NCI-H1694 treated with DMSO at 0.1 percent for 48 hours (cell line): ENCODE results near the gene OOSP4B.
"Not testable (repeated sequence)": the region's sequence is repeated elsewhere in the genome, so short reads cannot be mapped to it uniquely, and the experiment has no call there.

Source experiments
- DNase-seq: peaks from one replicate; lab custom pipeline; 2025; lab: John Stamatoyannopoulos, UW

The OOSP4B gene

DNA sequence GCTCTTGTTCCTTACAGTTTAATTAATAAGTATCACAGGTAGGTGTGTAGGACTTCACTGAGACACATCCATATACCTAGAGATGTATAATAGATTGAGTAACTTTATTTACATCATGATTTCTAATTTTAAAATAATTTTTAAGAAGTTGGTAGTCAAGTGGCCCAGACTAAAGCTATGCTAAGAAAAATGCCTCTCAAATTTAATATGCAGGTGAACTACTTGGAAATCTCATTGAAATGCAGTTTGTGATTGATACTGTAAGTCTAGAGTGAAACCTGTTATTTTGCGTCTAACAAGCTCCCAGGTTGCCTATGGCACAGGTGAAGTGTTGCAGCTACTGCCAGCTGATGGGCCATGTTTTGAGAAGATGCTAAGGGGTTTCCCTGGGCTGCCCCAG lies at the start of gene OOSP4B:
TSS of gene OOSP4B (plus strand) at position 301 of the 400 bp plus-strand sequence.
- no peak for DNase-seq

DNA sequence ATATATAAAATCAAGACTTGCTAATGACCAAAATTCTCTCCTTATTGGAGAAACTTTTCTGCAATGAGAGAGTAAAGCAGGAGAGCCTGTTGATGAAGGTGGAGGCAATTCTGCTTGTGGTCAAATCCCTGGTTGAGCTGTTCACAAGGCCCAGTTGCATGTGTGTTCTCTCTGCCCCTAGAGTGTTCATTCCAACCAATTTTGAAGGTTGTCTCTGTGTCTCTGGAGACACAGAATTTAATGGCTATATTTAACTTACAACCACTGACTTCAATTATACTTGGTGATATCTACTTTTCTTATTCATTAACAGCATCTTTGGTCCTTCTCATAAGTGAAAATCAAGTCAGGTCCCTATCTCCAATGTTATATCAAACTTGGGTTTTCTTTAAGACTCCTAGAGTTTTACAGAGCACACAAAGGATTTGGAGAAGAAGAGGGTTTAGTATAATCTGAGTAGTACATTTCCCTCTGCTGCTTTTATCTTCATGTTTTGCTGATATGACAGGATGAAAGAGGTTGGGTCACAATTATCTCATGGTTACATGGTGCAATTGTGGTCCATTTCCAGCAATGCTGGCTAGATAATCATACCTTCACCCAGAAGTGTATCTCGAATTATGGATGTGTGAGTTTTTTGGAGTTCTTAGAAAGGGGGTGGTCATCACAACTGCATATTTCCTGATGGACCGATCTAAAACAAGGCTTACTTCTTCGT lies 49.1 kb upstream of the OOSP4B start:
- DNase-seq = no peak

DNA sequence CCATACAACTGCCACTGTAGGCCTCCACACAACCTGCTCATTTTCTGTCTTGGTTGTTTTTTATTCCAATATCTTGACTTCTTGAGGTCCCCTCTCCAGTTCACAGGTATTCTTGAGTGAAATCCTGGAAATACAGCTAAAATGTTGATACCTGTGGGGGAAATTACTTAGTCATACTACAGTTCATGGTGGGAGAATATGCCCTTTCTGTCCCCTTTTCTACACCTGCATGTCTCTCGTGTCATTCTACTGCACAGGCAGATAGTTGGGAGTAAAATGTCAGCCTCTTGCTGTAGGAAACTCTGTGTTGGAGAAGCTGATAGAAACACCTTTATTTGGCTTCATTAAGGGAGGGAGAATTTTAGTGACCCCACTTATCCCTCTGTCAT lies 48.6 kb upstream of the OOSP4B start:
- no peak for DNase-seq

DNA sequence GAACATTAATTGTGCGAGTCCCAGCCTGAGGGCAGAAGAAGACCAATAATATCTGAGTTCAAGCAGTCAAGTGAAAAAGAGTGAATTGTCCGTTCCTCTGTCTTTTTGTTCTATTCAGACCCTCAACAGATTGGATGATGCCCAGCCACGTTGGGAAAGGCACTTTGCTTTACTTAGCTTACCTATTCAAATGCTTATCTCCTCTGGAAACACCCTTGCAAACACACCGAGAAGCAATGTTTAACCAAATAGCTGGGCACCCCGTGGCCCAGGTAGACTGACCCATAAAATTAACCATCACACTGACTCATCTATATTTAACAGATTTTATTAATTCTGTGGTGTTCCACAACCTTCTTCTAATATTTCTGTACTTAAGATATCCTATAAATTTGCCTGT lies 43.9 kb upstream of the OOSP4B start:
- no peak for DNase-seq

DNA sequence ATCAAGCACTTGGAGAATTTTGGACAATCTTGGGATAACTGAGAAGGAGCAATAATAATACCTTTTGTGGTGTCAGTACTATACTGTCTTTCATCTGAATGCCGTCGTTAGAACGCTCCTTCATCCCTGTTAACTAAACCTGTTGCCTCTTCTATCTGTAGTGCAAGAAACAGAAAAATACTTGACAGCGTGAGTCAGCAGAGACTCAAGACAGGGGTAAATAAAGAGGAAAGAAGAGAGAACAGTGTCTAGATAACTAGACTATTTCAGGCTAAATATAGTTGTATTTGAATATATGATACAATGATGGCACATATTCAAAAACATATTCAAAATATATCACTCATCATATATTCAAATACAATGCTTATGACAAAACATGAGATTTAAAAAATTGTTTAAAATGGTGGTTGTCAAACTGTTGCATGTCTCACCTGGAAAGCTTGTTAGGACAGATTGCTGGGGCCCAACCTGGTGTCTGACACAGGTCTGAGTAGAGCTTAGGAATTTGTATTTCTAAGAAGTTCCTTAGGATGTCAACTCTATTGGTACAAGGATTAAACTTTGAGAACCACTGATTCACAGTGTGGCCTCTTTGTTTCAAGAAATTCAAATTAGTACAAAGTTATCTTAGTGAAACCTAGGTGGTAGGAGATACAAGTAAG lies 35.7 kb upstream of the OOSP4B start:
- DNase-seq = no peak

DNA sequence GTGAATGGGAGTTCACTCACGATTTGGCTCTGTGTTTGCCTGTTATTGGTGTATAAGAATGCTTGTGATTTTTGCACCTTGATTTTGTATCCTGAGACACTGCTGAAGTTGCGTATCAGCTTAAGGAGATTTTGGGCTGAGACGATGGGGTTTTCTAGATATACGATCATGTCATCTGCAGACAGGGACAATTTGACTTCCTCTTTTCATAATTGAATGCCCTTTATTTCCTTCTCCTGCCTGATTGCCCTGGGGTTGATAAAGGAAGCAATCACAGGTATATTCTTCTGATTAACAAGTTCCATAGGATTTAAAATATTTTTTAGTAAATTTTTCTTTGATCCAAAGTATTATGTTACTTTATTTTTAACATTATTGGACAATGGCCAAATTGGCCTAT lies 34.9 kb upstream of the OOSP4B start:
- DNase-seq = not testable (repeated sequence)

DNA sequence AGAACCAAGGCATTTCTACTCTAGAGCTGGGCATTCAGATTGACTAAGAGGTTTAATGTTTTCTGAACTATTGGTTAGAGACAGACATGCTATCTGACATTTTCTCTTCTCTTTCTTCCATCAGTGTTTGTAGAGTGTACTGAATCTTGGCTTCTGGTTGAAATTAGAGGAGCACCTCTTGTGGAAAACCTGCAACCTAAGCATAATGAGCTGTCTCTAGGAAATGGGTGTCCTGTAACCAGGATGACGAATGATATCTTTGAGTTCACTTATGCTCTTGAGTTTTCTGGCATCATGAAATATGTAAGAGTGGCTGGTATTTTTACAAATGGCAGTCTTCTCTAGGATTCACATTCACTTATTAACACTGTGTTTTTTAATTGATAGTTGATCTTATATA lies 33.8 kb upstream of the OOSP4B start:
- DNase-seq = no peak

DNA sequence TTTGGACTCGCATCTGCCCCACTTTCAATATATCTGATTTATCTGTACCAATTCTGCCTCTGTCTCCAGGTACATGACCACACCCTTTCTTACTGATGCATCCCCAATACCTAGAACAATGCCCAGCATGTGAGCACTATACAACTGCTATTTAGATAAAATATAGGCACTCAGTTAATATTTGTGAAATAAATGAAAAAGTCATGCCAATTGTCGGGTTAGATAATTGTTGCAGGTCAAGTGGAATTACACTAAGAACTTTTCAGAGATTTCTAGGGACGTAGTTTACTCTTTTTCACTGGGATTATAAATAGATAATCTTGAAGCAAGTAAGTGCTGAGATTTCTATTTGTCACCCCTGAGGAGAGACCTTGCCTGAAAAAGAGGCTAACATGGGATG lies 32.6 kb upstream of the OOSP4B start:
- DNase-seq = no peak

DNA sequence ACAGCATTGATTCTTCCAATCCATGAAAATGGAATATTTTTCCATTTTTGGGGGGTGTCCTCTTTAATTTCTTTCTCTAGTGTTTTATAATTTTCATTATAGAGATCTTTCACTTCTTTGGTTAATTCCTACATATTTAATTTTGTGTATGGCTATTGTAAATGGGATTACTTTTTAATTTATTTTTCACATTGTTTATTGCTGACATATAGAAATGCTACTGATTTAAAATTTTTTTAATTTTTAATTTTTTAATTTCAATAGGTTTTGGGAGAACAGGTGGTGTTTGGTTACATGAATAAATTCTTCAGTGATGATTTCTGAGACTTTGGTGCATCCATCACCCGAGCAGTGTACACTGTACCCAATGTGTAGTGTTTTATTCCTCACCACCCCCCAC lies 26.6 kb upstream of the OOSP4B start:
- DNase-seq = no peak

DNA sequence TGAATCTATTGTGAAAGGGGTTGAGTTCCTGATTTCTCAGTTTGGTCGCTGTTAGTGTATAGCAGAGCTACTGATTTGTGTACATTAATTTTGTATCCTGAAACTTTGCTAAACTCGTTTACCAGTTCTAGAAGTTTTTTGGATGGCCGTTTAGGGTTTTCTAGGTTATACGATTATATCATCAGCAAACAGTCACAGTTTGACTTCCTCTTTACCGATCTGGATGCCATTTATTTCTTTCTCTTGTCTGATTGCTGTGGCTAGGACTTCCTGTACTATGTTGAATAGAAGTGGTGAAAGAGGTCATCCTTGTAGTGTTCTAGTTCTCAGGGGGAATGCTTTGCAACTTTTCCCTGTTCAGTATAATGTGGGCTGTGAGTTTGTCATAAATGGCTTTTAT lies 24.6 kb upstream of the OOSP4B start:
- no peak for DNase-seq

DNA sequence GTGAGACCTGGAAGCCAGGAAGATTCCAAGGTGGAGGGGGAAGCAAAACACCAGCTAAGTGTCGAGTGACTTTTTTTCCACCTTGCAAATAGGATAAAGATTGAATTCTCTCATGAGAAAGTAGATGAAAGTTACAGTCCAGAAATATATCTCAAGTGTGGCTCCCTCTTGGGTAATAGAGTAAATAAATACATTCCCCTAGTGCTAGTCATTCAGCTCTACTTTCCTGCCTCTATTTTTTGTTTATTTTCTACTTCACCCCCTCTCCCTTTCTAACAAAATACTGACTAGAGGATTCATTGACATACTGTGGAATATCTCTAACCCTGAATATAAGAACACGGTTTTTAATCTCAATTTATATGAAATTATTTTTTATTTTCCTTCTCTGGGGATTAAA lies 19.2 kb upstream of the OOSP4B start:
- no peak for DNase-seq

DNA sequence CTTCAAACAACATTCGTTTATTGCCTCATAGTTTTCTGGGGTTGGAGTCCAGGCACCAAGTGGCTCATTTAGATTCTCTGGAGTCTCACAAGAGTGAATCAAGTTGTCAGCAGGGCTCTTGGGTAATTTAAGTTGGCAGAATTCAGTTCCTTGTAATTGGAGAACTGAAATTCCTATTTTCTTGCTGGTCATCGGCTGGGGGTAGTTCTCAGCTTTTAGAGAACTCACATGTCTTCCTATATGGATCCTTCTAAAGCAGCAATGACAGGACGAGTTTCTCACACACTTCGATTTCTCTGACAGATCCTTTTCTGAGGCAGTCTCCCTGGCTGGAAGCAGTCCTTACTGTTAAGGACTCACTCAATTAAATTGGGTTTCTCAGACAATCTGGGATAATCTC lies 17.3 kb upstream of the OOSP4B start:
- no peak for DNase-seq

DNA sequence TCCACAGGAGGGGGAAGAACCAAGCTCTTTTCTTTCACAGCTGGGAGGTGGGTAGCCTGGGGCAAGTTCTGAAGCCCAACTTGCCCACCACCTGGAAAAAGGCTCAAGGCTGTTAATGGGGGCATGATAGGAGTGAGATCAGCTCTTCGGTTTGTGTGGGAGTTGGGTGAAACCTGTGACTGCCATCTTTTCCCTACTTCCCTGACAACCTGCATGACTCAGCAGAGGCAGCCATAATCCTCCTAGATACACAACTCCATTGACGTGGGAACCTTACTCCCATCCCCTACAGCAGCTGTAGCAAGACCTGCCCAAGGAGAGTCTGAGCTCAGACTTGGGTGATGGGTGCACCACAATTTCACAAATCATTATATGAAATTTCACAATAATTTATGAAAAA lies 13.3 kb upstream of the OOSP4B start:
- DNase-seq = no peak

DNA sequence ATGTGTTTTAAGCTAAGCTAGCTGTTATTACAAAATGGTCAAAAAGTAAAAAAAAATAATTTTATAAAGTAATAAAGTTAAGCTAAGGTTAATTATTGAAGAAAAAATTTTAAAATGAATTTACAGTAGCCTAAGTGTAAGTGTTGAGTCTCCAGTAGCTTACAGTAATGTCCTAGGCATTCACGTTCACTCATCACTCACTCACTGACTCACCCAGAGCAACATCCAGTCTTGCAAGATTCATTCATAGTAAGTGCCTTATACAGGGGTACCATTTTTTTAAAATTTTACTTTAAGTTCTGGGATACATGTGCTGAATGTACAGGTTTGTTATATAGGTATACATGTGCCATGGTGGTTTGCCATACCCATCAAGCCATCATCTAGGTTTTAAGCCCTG lies 11.6 kb upstream of the OOSP4B start:
- no peak for DNase-seq

DNA sequence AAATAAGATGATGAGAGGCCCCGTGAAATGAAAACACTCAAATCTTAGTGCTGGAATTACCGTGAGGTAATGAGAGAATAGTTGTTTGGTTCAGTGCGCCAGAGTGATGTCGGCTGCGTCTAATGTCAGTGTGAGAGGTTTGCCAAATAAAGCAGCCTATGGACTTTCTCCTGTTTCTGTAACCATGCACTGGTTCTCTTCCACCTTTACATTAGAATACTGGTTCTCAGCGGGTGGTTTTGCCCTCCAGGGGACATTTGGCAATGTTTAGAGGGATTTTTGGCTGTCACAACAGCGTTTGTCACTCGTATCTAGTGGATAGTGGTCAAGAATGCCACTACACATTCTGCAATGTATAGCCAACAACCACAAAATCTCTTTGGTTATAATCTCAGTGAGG lies 1.1 kb downstream of the OOSP4B start:
- no peak for DNase-seq

DNA sequence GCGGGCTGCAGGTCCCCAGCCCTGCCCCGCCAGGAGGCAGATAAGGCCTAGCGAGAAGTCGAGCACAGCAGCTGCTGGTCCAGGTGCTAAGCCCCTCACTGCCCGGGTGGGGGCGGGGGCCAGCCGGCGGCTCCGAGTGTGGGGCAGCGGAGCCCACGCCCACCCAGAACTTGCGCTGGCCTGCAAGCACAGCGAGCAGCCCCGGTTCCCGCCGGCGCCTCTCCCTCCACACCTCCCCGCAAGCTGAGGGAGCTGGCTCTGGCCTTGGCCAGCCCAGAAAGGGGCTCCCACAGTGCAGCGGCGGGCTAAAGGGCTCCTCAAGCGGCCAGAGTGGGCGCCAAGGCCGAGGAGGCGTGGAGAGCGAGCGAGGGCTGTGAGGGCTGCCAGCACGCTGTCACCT lies 3.4 kb downstream of the OOSP4B start:
- not testable (repeated sequence) for DNase-seq

DNA sequence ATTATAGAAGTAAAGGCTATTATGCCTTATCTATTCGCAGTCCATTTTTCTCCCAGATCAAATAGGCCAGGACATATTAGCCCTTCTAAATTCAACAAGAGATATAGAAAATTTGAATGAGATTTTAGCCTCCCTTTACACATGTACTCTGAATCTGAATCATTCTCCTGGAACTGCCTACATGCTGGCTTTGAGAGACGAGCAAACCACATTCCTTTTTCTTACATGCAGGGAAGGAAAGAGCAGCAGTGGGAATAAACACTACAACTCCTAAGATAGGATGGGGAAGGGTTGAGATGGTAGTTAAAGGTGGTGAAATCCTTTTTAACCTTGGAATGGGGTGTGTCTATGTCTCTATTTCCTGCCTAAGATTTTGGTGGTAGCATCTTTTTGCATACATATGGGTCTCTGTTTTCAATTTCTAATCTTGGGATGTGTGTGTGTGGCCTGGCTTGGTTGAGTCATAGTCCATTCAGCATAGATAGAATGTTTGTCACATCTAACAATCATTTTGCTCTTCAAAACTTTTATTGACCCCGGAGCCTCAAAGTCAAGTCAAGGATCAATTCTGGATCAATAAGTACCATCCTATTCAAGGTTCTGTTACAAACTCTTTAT lies 12.1 kb downstream of the OOSP4B start:
- no peak for DNase-seq

DNA sequence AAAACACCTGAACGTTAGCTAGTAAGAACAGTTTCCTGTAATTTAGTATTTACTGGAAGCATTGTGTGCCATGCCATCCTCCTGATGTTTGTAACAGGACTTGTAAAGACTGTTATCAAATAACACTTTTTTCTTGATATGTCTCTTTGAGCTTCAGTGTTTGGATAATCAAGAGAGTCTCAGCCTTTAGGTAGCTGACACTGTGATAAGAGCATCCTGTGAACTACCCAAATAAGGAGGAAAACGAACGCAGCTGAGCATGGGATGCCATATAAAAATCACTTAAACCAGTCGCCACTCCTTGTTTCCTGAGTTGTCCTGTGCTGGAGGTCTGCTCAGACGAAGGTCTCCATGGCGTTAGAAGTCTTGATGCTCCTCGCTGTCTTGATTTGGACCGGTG lies 23.1 kb downstream of the OOSP4B start, which contains the start of gene OOSP2:
TSS of gene OOSP2 (plus strand) at position 301 of the 400 bp plus-strand sequence. CDS start at position 352, 51 bp downstream.
- DNase-seq = no peak

DNA sequence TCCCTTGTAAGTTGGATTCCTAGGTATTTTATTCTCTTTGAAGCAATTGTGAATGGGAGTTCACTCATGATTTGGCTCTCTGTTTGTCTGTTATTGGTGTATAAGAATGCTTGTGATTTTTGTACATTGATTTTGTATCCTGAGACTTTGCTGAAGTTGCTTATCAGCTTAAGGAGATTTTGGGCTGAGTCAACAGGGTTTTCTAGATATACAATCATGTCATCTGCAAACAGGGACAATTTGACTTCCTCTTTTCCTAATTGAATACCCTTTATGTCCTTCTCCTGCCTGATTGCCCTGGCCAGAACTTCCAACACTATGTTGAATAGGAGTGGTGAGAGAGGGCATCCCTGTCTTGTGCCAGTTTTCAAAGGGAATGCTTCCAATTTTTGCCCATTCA lies 33.4 kb downstream of the OOSP4B start:
- not testable (repeated sequence) for DNase-seq

DNA sequence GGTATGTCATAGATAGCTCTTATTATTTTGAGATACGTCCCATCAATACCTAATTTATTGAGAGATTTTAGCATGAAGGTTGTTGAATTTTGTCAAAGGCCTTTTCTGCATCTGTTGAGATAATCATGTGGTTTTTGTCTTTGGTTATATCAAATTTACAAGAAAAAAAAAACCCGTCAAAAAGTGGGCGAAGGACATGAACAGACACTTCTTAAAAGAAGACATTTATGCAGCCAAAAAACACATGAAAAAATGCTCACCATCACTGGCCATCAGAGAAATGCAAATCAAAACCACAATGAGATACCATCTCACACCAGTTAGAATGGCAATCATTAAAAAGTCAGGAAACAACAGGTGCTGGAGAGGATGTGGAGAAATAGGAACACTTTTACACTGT lies 33.9 kb downstream of the OOSP4B start:
- not testable (repeated sequence) for DNase-seq

DNA sequence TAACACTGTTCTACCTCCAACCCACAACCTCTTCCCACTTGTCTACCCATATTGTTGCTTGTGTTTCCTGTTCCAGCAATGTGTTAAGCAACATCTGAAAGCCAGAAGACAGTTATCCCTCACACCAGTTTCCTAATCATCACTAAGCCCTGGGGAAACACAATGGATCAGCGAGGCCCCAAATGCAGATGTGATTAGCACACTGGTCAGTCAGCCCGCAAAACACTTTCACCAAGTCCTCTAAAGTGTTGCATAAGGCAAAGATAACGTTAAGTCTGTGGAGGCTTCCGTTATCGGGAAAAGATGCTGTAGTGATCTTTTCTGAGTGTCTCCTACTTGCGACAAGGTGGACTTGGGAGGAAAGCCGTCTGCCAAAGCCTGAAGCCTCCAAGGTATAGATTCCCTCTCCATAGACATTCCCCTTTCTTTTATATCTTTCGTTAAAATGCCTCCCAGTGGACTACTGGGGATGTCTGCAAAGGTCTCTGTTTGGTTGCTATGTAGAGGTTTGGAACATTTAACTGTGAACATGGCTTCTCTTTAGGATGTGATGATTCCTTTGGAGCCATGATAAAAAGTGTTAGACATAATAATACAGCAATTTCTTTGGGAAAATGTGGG lies 39.5 kb downstream of the OOSP4B start, which contains the start of gene MS4A3:
TSS of gene MS4A3 (plus strand) at position 317 of the 621 bp plus-strand sequence. CDS start 4,496 bp downstream, outside the sequence.
- DNase-seq = no peak

DNA sequence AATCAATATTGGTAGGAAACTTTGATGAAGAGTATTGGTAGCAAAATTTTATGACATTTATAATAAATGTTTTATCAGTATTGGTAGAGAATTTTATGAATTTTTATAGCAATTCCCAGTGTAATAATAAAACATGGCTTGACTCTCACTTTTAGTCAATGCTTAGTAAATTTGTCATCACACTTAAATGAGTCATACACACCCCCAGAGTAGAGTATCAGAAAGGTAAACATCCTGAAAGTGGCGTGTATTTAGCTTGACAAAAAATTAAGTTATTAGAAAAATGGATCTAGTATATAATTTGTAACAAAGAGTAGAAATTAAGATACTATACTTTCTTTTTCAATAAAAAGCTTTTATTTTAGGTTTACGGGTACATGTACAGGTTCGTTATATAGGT lies 42.1 kb downstream of the OOSP4B start:
- DNase-seq = no peak
